Neural cell (in vitro differentiated cells): ENCODE data around the gene C16orf54.

Experiments
- EZH2 ChIP-seq: fragments of 200-600, 300-800 bp; shearing (Covaris generic), sonication (generic); IDR thresholded peaks from 2 replicates; pipeline ENCODE4 v1.6.1; 2014; ENCODE audit warnings: antibody characterized with exemption, low read length, borderline replicate concordance, mild to moderate bottlenecking; ENCODE audit not compliant: insufficient read depth, poor library complexity, severe bottlenecking
- TF ChIP-seq, protein P1 (sequence below): fragments of 450-650 bp; IDR thresholded peaks from 2 replicates; pipeline ENCODE4 v1.5.1; 2014; ENCODE audit warnings: antibody characterized with exemption, mild to moderate bottlenecking, moderate library complexity; ENCODE audit not compliant: poor library complexity, severe bottlenecking

DNA sequence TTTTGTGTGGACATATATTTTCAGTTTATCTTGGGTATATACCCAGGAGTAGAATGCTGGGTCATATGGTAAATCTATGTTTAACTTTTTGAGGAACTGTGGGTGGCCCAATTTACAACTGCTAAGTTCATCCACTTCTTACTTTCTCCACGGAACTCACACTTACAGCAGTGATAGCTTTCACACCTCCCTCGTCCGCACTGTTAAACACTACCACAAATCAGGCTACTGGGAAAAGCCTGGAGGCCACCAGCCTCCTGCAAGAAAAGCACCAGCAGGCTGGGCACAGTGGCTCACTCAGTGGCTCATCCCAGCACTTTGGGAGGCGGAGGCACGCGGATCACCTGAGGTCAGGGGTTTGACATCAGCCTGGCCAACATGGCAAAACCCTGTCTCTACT is 17.5 kb upstream of the C16orf54 start:
- TF ChIP-seq, protein P1, sequence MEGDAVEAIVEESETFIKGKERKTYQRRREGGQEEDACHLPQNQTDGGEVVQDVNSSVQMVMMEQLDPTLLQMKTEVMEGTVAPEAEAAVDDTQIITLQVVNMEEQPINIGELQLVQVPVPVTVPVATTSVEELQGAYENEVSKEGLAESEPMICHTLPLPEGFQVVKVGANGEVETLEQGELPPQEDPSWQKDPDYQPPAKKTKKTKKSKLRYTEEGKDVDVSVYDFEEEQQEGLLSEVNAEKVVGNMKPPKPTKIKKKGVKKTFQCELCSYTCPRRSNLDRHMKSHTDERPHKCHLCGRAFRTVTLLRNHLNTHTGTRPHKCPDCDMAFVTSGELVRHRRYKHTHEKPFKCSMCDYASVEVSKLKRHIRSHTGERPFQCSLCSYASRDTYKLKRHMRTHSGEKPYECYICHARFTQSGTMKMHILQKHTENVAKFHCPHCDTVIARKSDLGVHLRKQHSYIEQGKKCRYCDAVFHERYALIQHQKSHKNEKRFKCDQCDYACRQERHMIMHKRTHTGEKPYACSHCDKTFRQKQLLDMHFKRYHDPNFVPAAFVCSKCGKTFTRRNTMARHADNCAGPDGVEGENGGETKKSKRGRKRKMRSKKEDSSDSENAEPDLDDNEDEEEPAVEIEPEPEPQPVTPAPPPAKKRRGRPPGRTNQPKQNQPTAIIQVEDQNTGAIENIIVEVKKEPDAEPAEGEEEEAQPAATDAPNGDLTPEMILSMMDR, result no peak
- TF ChIP-seq EZH2, result no peak
